HEK293 (cell line): ENCODE measurements around the gene CYTH3.

Source experiments
- CTCF ChIA-PET: fragments of 350-600 bp; formaldehyde crosslinking; extraction: SDS; loops from one replicate; lab custom pipeline; 2021; ENCODE audit warnings: antibody characterized with exemption; lab: Yijun Ruan, JAX
- POLR2A ChIA-PET: fragments of 300-600 bp; formaldehyde crosslinking; extraction: SDS; loops from one replicate; lab custom pipeline; 2020; ENCODE audit warnings: antibody characterized with exemption, inconsistent platforms; lab: Yijun Ruan, JAX
- H3K27ac ChIP-seq: fragments of 200-500 bp; sonication (Bioruptor generic); 2 replicates; pipeline ENCODE4 v1.5.1; 2014; ENCODE audit warnings: low read depth, low read length, control low read depth, inconsistent platforms; ENCODE audit errors: extremely low read depth
- H3K36me3 ChIP-seq, 2 experiments: fragments of 200-500 bp in 1 of 2; sonication (Bioruptor generic) in 1 of 2; 1 replicate in 1 of 2; 2 replicates in 1 of 2; pipeline ENCODE4 v1.5.1; 2014 to 2017; ENCODE audit warnings: inconsistent platforms in 2 of 2, low read length in 2 of 2; ENCODE audit not compliant: control insufficient read depth in 2 of 2, insufficient read depth in 1 of 2
- H3K4me1 ChIP-seq: fragments of 200-500 bp; sonication (Bioruptor generic); 2 replicates; pipeline ENCODE4 v1.5.1; 2014; ENCODE audit warnings: mild to moderate bottlenecking, low read length, inconsistent platforms; ENCODE audit not compliant: control insufficient read depth, insufficient read depth
- H3K4me3 ChIP-seq: 2 replicates; pipeline ENCODE4 v1.5.1; 2011; ENCODE audit warnings: low read depth, mild to moderate bottlenecking, control low read depth, low read length, moderate library complexity
- H3K9me3 ChIP-seq: fragments of 200-500 bp; sonication (Bioruptor generic); 2 replicates; pipeline ENCODE4 v1.5.1; 2014; ENCODE audit warnings: low read depth, low read length, inconsistent platforms; ENCODE audit not compliant: control insufficient read depth, insufficient read depth
- BCL11A ChIP-seq: fragments of 450-650 bp; formaldehyde crosslinking; IDR thresholded peaks from 2 replicates; pipeline ENCODE4 v1.5.1; 2016; ENCODE audit warnings: low read depth, missing biosample characterization, missing genetic modification characterization
- MZF1 ChIP-seq: fragments of 450-650 bp; formaldehyde crosslinking; IDR thresholded peaks from 2 replicates; pipeline ENCODE4 v1.5.1; 2017; ENCODE audit warnings: missing biosample characterization, missing genetic modification characterization, borderline replicate concordance
- PRDM2 ChIP-seq: fragments of 450-650 bp; formaldehyde crosslinking; IDR thresholded peaks from 2 replicates; pipeline ENCODE4 v1.5.1; 2016; ENCODE audit warnings: missing biosample characterization, missing genetic modification characterization, borderline replicate concordance
- TSHZ1 ChIP-seq: fragments of 450-650 bp; formaldehyde crosslinking; IDR thresholded peaks from 2 replicates; pipeline ENCODE4 v1.5.1; 2016; ENCODE audit warnings: missing biosample characterization, missing genetic modification characterization, borderline replicate concordance
- ZBTB17 ChIP-seq: fragments of 450-650 bp; formaldehyde crosslinking; IDR thresholded peaks from 2 replicates; pipeline ENCODE4 v1.5.1; 2016; ENCODE audit warnings: missing biosample characterization, missing genetic modification characterization
- ZBTB21 ChIP-seq: fragments of 450-650 bp; formaldehyde crosslinking; IDR thresholded peaks from 2 replicates; pipeline ENCODE4 v1.5.1; 2017; ENCODE audit warnings: missing biosample characterization, missing genetic modification characterization
- ZFHX2 ChIP-seq: fragments of 450-650 bp; formaldehyde crosslinking; conservative IDR thresholded peaks from 2 replicates; pipeline ENCODE4 v1.5.1; 2016; ENCODE audit warnings: missing biosample characterization, missing genetic modification characterization
- ZNF132 ChIP-seq: fragments of 450-650 bp; formaldehyde crosslinking; IDR thresholded peaks from 2 replicates; pipeline ENCODE4 v1.5.1; 2017; ENCODE audit warnings: missing biosample characterization, missing genetic modification characterization, borderline replicate concordance
- ZNF174 ChIP-seq: fragments of 450-650 bp; formaldehyde crosslinking; IDR thresholded peaks from 2 replicates; pipeline ENCODE4 v1.5.0; 2017; ENCODE audit warnings: missing biosample characterization, mild to moderate bottlenecking, missing genetic modification characterization
- ZNF23 ChIP-seq: fragments of 450-650 bp; formaldehyde crosslinking; IDR thresholded peaks from 2 replicates; pipeline ENCODE4 v1.5.1; 2016; ENCODE audit warnings: missing biosample characterization, missing genetic modification characterization, borderline replicate concordance
- ZNF280C ChIP-seq: fragments of 450-650 bp; formaldehyde crosslinking; IDR thresholded peaks from 2 replicates; pipeline ENCODE4 v1.5.1; 2016; ENCODE audit warnings: missing biosample characterization, missing genetic modification characterization
- ZNF354C ChIP-seq: fragments of 450-650 bp; formaldehyde crosslinking; IDR thresholded peaks from 2 replicates; pipeline ENCODE4 v1.5.1; 2016; ENCODE audit warnings: missing biosample characterization, missing genetic modification characterization, low read depth, borderline replicate concordance
- ZNF426 ChIP-seq: fragments of 450-650 bp; formaldehyde crosslinking; IDR thresholded peaks from 2 replicates; pipeline ENCODE4 v1.5.1; 2017; ENCODE audit warnings: missing biosample characterization, missing genetic modification characterization, mild to moderate bottlenecking, inconsistent platforms, moderate library complexity
- ZNF624 ChIP-seq: fragments of 450-650 bp; formaldehyde crosslinking; IDR thresholded peaks from 2 replicates; pipeline ENCODE4 v1.5.1; 2017; ENCODE audit warnings: missing biosample characterization, missing genetic modification characterization
- TF ChIP-seq, protein P1 (sequence below): fragments of 450-650 bp; formaldehyde crosslinking; IDR thresholded peaks from 2 replicates; pipeline ENCODE4 v1.5.1; 2016; ENCODE audit warnings: missing biosample characterization, missing genetic modification characterization
- TF ChIP-seq, protein P2 (sequence below): fragments of 450-650 bp; IDR thresholded peaks from 2 replicates; pipeline ENCODE4 v1.5.1; 2018; ENCODE audit warnings: missing biosample characterization, missing genetic modification characterization

The CYTH3 gene

DNA sequence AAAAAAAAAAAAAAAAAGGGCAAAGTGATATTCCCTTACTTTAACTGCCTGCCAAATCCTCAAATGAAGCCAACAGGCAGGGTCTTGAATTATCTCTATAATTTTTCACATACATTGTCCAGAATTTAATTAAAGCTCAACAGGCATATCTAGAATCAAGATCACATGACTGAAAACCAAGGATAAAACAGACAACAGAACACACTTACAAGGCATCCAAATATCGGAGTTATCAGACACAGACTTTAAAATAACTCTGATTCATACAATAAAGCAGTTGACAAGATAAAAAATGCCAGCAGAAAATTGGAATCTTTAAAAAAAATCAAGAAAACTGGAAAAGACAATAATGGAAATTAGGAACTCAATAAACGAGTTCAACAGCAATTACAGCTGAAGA, 10.7 kb downstream of the CYTH3 start (continued):
- TF ChIP-seq TSHZ1 (tag by site-specific recombination) (no peak), ZNF426 (tag by site-specific recombination) (no peak), ZNF174 (no peak), BCL11A (tag by site-specific recombination) (no peak), ZNF624 (tag by site-specific recombination) (no peak), ZBTB21 (tag by site-specific recombination) (no peak), ZFHX2 (no peak), ZNF23 (tag by site-specific recombination) (no peak), ZNF354C (no peak), PRDM2 (tag by site-specific recombination) (no peak)
- TF ChIP-seq, protein P1, sequence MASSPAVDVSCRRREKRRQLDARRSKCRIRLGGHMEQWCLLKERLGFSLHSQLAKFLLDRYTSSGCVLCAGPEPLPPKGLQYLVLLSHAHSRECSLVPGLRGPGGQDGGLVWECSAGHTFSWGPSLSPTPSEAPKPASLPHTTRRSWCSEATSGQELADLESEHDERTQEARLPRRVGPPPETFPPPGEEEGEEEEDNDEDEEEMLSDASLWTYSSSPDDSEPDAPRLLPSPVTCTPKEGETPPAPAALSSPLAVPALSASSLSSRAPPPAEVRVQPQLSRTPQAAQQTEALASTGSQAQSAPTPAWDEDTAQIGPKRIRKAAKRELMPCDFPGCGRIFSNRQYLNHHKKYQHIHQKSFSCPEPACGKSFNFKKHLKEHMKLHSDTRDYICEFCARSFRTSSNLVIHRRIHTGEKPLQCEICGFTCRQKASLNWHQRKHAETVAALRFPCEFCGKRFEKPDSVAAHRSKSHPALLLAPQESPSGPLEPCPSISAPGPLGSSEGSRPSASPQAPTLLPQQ (tag by site-specific recombination): no peak
- TF ChIP-seq, protein P2, sequence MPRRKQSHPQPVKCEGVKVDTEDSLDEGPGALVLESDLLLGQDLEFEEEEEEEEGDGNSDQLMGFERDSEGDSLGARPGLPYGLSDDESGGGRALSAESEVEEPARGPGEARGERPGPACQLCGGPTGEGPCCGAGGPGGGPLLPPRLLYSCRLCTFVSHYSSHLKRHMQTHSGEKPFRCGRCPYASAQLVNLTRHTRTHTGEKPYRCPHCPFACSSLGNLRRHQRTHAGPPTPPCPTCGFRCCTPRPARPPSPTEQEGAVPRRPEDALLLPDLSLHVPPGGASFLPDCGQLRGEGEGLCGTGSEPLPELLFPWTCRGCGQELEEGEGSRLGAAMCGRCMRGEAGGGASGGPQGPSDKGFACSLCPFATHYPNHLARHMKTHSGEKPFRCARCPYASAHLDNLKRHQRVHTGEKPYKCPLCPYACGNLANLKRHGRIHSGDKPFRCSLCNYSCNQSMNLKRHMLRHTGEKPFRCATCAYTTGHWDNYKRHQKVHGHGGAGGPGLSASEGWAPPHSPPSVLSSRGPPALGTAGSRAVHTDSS (tag by site-specific recombination): no peak

DNA sequence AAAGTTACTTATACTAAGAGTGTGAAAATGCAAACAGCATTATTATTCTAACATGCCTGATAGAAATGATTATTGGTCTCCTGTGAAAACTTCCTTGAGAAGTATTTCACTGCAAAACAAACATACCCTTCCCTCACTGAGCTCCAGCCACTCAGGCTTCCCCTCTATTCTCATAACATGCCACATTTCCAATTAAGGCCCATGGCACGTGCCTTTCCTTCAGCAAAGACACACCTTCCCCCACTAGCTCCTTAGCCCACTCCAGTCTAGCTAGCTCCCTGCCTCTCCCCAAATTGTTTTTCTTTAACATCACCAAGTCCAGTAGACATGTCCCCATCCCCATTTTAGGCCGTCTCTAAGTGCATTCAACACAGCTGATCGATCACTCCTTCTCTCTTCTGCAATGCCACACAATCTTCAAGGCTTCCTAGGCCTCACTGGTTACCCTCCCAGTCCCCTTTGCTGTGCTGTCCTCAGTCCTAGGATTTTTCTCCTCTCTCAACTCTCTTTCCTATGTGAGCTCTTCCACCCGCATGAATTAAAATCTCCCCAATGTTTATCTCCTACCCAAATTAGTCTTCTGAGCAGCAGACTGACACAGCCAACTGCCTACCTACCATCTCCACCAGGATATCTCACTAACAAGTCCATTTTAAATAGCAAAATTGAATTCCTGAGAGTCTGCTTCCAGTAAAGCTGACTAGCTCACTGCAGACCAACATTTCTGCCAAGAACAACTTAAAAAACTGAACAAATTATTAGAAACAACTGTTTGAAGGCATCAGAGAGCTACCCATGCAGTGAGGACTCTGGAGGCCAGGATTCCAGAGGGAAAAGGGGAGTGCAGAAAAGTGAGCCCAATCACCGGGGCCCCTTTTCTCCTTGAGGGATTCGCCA, 11.9 kb downstream of the CYTH3 start:
- H3K4me3 ChIP-seq: no peak overlapping the region
- TF ChIP-seq BCL11A (tag by site-specific recombination) (no peak), MZF1 (tag by site-specific recombination) (peak; percentile 20; the same call in 1 of the 2 replicates), ZNF132 (tag by site-specific recombination) (no peak), ZBTB17 (peak; percentile 95), ZNF280C (tag by site-specific recombination) (no peak)
- peaks cover 12% of the 10 kb centered on the region; the same call in 1 of the 2 replicates for H3K4me1 ChIP-seq
- ChIA-PET CTCF (interaction anchor here (0.6 to 1.1 kb wide), 2 partner anchors 13 to 62 kb away, joined by 3 to 4 read pairs; no protein-coding TSS in a partner anchor), POLR2A (interaction anchor here (1.2 kb wide), 1 partner anchor 13 kb away, joined by 4 read pairs; no protein-coding TSS in a partner anchor)
- no peaks in the 10 kb centered on the region for H3K9me3 ChIP-seq
- no peaks in the 10 kb centered on the region for H3K36me3 ChIP-seq
- no peak overlapping the region for H3K27ac ChIP-seq
